ENCODE results near the gene PLAGL1. TPM values are rescaled to one million over a fixed set of nuclear protein-coding genes. Genes with fewer than 3 reads are reported as not detected.

Gene PLAGL1
- total RNA-seq, 1 experiment from 2014 or later = 1.7 TPM

DNA sequence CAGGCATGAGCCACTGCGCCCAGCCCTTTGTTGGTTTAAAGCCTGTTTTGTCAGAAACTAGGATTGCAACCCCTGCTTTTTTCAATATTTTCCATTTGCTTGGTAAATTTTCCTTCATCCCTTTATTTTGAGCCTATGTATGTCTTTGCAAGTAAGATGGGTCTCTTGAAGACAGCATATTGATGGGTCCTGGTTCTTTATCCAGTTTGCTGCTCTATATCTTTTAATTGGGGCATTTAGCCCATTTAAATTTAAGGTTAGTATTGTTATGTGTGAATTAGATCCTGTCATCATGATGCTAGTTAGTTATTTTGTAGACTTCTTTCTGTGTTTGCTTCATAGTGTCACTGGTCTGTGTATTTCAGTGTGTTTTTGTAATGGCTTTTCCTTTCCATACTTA, 97.0 kb downstream of the PLAGL1 start:
- Histone ChIP-seq H3K4me3 (ENCODE audit: insufficient read depth, low read depth, low read length) (no peak overlapping the region), H3K27me3 (ENCODE audit: control insufficient read depth, insufficient read depth, low read length) (no peaks in the 10 kb centered on the region), H3K36me3 (replicated peaks; ENCODE audit: control insufficient read depth, insufficient read depth, low read length) (no peaks in the 10 kb centered on the region)
- DNase-seq = no peak

DNA sequence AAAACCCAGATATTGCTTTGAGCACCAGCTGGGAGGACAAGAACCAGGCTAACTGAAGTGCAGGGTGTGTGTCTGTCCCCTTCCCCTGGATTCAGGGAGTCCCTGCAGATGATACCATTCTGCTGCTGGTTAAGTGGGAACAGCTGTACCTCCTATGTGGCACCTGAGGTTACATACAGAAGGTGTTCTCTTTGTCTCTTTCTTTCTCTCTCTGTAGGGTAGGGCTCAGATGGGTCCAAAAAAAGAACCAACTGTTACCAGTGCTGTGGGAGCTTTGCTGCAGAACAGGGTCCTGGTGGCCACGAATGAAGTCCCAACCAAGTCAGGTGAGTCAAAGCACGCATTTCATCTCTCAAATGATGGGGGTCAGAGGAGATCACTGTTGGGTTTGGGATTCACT, 105.2 kb downstream of the PLAGL1 start:
- Histone ChIP-seq H3K4me3 (ENCODE audit: insufficient read depth, low read depth, low read length) (no peak overlapping the region), H3K36me3 (replicated peaks; ENCODE audit: control insufficient read depth, insufficient read depth, low read length) (no peaks in the 10 kb centered on the region), H3K27me3 (ENCODE audit: control insufficient read depth, insufficient read depth, low read length) (no peaks in the 10 kb centered on the region)
- no peak for DNase-seq

DNA sequence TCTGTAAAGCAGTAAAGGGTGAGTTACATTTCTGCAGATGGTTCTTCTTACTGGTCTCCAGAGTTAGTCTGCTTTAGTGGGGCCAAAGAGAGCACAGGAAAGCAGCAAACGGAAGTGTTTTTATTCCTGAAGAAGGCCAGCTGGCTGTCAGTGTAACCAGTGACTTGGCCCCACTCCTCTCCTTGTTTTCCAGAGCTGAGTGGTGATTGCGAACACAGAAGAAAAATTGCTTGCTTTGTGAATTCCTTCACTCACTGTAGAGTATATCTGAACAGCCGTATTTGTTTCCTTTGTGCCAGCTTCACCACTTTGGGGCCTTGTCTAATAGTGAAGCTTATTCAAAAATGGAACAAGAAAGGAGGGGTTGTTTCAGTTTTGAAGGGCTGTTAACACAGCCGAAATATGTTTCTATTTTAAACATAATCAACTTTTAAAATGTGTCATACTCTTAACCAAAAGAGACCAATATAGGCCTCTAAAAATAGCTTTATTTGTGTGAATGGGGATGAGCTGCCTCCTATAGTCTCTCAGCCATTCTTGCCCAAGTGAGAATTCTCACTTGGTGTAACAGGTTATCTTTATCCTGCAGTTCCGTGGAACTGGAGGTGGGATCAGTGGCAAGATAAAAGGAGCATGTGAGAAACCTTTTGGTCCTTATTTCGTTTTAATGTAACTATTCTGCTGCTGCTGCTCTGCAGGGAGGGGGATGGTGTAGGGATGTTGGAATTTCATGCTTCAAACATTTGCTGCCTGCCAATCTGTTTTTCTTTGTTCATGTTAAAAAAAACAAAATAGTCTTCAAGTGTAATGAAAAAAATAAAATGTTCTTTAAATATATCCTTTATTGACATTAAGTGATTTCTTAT, 105.9 kb downstream of the PLAGL1 start:
- no peaks in the 10 kb centered on the region for H3K36me3 ChIP-seq (replicated peaks; ENCODE audit: control insufficient read depth, insufficient read depth, low read length)
- H3K27me3 ChIP-seq (ENCODE audit: control insufficient read depth, insufficient read depth, low read length) = no peaks in the 10 kb centered on the region
- DNase-seq = no peak
- H3K4me3 ChIP-seq (ENCODE audit: insufficient read depth, low read depth, low read length) = no peak overlapping the region

DNA sequence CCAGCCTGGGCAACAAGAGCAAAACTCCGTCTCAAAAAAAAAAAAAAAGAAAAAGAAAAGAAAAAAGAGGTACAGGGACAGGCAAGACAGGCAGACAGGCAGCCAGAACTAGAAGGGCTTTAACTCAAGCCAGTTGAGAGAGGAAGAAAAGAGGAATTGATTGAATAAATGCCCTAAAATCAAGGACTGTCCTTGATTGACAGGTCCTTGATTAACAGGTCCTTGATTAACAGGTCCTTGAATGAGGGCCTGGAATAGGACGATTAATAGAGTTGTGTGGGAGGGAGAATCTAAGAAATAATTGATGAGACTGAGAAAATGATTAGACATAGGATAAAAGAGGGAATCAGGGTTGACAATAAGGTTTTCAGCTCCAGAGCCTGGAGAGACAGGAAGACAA, 107.7 kb downstream of the PLAGL1 start:
- Histone ChIP-seq H3K4me3 (ENCODE audit: insufficient read depth, low read depth, low read length) (no peak overlapping the region), H3K27me3 (ENCODE audit: control insufficient read depth, insufficient read depth, low read length) (no peaks in the 10 kb centered on the region), H3K36me3 (replicated peaks; ENCODE audit: control insufficient read depth, insufficient read depth, low read length) (no peaks in the 10 kb centered on the region)
- DNase-seq = no peak

DNA sequence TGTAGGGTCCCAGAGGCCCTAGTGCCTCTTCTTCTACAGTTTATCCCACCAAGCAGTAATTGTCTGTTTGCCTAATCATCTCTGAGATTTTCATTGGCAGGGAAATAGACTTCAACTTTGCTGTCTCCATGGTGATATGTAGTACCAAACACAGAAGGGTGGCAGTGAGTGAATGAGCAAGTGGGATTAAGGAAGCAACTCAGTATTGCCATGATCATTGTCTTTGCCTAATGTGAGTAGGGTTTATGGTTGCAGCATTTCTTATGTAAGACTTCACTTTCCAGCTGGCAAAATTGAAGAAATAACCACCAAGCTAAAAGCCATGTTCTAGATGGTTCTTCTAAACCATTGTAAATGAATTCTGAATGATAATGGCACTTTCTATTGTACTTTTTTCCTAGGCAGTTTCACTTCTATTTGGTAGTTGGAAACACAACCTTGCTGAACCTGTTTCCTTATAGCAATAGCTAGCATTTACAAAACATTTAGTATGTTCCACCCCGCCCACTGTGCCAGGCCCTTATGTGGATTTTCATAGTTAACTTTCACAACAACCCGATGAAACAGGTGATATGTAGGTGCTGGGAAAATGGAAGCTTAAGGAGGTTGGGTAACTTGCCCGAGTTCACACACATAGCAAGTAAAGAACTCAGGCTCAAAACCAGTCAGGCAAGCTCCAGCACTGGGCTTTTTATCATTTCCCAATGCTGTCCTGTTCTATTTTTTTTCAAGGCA, 111.8 kb downstream of the PLAGL1 start:
- Histone ChIP-seq H3K36me3 (replicated peaks; ENCODE audit: control insufficient read depth, insufficient read depth, low read length) (no peaks in the 10 kb centered on the region), H3K4me3 (ENCODE audit: insufficient read depth, low read depth, low read length) (no peak overlapping the region), H3K27me3 (ENCODE audit: control insufficient read depth, insufficient read depth, low read length) (no peaks in the 10 kb centered on the region)
- no peak for DNase-seq

DNA sequence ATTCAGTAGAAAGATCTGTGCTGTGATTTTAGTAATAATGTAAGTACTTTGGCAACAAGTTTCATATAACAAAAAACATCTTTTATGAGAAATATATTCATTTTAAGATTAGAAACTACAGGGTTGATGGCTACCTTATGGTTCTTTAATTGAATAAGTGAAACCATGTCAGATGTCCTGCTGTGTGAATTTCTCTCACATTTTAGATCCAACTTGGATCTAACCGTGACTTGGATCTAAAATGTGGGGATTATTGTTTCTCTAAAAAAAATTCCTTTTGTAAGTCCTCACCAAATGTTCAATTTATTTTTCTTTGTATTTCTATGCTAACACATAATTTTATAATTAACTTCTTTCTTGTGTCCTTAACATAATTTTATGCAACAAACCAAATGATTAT, 113.4 kb downstream of the PLAGL1 start:
- Histone ChIP-seq H3K4me3 (ENCODE audit: insufficient read depth, low read depth, low read length) (no peak overlapping the region), H3K36me3 (replicated peaks; ENCODE audit: control insufficient read depth, insufficient read depth, low read length) (no peaks in the 10 kb centered on the region), H3K27me3 (ENCODE audit: control insufficient read depth, insufficient read depth, low read length) (no peaks in the 10 kb centered on the region)
- no peak for DNase-seq

Other genes with a start within 250 kb of the PLAGL1 start
- 18.8 and 25.3 TPM in 2 replicates for gene LTV1, start 164.9 kb downstream of the PLAGL1 start, total RNA-seq (2014; rRNA removed; shearing (Covaris generic))
- not detected in 2 replicates for gene ZC2HC1B, start 143.8 kb downstream of the PLAGL1 start, total RNA-seq (2014; rRNA removed; shearing (Covaris generic))
- 129 and 171 TPM in 2 replicates for gene SF3B5, start 87.3 kb upstream of the PLAGL1 start, total RNA-seq (2014; rRNA removed; shearing (Covaris generic))
- not detected in 2 replicates for gene STX11, start 142.3 kb upstream of the PLAGL1 start, total RNA-seq (2014; rRNA removed; shearing (Covaris generic))

Measured in H7 (cell line).